Panc1 (cell line): Measurements from ENCODE around the gene SMAD7. TPM values are rescaled to one million over a fixed set of nuclear protein-coding genes. Genes with fewer than 3 reads are reported as not detected.

Source experiments
- ATAC-seq: fragments of 200-7000 bp; cut with Tn5 transposase; 2 replicates; pipeline ENCODE4 v1.9.1; 2020; ENCODE audit warnings: mild to moderate bottlenecking, moderate library complexity
- BruUV-seq: library from RNA; stranded (reverse); fragments of 400-500 nt; replicated peaks from 2 replicates; lab custom pipeline; 2021; lab: Mats Ljungman, UMichigan
- CTCF ChIA-PET: fragments of 300-600 bp; sonication (Branson Sonifier 250); formaldehyde crosslinking; loops from one replicate; lab custom pipeline; 2022; ENCODE audit warnings: antibody characterized with exemption; lab: Charles Lee
- POLR2A ChIA-PET: fragments of 300-600 bp; sonication (Branson Sonifier 250); formaldehyde crosslinking; loops from one replicate; lab custom pipeline; 2022; ENCODE audit warnings: antibody characterized with exemption; lab: Charles Lee
- DNase-seq: peaks from one replicate; pipeline ENCODE4 v3.0.0-alpha.2; 2010; ENCODE audit warnings: low read depth, low spot score
- H3K27ac ChIP-seq: 2 replicates; pipeline ENCODE4 v1.5.1; 2011; ENCODE audit warnings: mild to moderate bottlenecking, low read length, inconsistent platforms
- H3K27me3 ChIP-seq: fragments of 200-500 bp; sonication (Bioruptor generic); 2 replicates; pipeline ENCODE4 v1.6.0; 2014; ENCODE audit warnings: low read length, inconsistent platforms; ENCODE audit not compliant: control insufficient read depth, insufficient read depth
- H3K36me3 ChIP-seq: fragments of 200-500 bp; sonication (Bioruptor generic); 2 replicates; pipeline ENCODE4 v1.5.1; 2014; ENCODE audit warnings: inconsistent platforms, mild to moderate bottlenecking, low read length, moderate library complexity; ENCODE audit not compliant: control insufficient read depth, insufficient read depth
- H3K4me1 ChIP-seq: 2 replicates; pipeline ENCODE4 v1.5.1; 2011; ENCODE audit warnings: inconsistent platforms, mild to moderate bottlenecking, low read length, moderate library complexity; ENCODE audit not compliant: control insufficient read depth, insufficient read depth
- H3K4me3 ChIP-seq, 2 experiments: 2 replicates each; pipeline ENCODE4 v1.5.1; 2011 to 2012; ENCODE audit warnings: low read depth in 2 of 2, low read length in 2 of 2, mild to moderate bottlenecking in 2 of 2, inconsistent platforms in 1 of 2, moderate library complexity in 1 of 2
- H3K9me3 ChIP-seq: fragments of 200-500 bp; sonication (Bioruptor generic); 2 replicates; pipeline ENCODE4 v1.5.1; 2014; ENCODE audit warnings: low read depth, mild to moderate bottlenecking, inconsistent platforms, low read length, moderate library complexity; ENCODE audit not compliant: control insufficient read depth, insufficient read depth
- POLR2AphosphoS5 ChIP-seq: IDR thresholded peaks from 2 replicates; pipeline ENCODE4 v1.6.1; 2012; ENCODE audit warnings: mild to moderate bottlenecking, low read depth, low read length, moderate library complexity
- SIN3A ChIP-seq: IDR thresholded peaks from 2 replicates; pipeline ENCODE4 v1.6.1; 2012; ENCODE audit warnings: low read depth, mild to moderate bottlenecking, low read length, moderate library complexity, borderline replicate concordance; ENCODE audit not compliant: insufficient read depth
- TCF7L2 ChIP-seq: IDR thresholded peaks from 2 replicates; pipeline ENCODE4 v1.6.1; 2011; ENCODE audit warnings: mild to moderate bottlenecking, low read depth, low read length, inconsistent platforms
- in situ Hi-C: cut with HindIII; loops from 2 replicates; pipeline ENCODE4 v1.10.0; 2016; ENCODE audit warnings: low sequenced_read_pairs, low pct_unique_long_range_greater_than_20kb
- intact Hi-C: fragments of 100-400 bp; cut with micrococcal nuclease; formaldehyde crosslinking; loops from one replicate; pipeline ENCODE4 v1.10.0; 2022; ENCODE audit not compliant: unreplicated experiment
- total RNA-seq: library from RNA; stranded (reverse); gene quantifications from one replicate; pipeline ENCODE4 v1.2.1, GENCODE V29; 2021; ENCODE audit not compliant: unreplicated experiment
- TF ChIP-seq, protein P1 (sequence below), 2 experiments: IDR thresholded peaks; 2 replicates each; pipeline ENCODE4 v1.6.1; 2011 to 2012; ENCODE audit warnings: low read depth in 2 of 2, control low read depth in 1 of 2, low read length in 1 of 2, mild to moderate bottlenecking in 1 of 2, moderate library complexity in 1 of 2; ENCODE audit not compliant: insufficient read depth in 1 of 2
- TF ChIP-seq, protein P2 (sequence below): fragments of 450-650 bp; IDR thresholded peaks from 2 replicates; pipeline ENCODE4 v1.5.1; 2017; ENCODE audit warnings: mild to moderate bottlenecking

The SMAD7 gene
- total RNA-seq, 1 experiment from 2014 or later: 21.3 TPM

DNA sequence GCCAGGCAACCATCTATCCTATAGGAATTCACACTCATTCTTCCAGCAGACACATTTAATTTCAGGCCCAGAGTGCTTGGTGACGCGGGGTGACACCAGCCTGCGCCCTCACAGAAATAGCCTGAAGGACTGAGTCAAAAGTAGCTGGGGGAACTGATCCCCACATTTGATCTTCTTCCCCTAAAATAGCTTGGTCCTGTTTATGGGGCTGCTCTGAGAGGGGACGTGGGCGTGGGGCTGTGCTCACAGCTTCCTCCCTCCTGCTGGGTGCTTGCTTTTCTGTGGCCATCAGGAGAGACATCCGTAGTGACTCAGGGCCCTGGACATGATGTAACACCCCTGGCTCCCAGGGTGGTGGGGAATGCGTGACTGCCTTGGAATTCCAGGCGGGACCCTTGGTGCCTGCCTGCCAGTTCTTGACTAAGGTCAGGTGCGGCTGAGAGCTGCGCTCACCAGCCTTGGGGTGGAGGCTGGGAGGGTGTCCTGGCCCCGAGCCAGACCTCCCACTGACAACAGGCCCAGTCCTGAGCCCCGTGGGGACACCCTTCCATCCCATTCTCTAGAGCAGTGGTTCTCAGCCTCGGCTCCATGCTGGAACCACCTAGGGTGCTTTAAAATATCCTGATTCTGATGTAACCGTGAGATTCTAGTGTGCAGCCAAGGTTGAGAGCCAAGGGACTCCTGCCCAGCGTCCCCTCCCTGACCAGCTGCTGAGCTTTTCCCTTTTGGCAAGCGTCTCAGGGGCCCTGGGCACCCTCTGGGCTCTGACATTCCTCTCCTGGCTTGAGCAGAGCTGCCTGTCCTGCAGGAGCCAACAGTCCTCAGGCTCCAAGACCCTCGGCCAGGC, 47.4 kb upstream of the SMAD7 start:
- intact Hi-C loops (no loop called here), in situ Hi-C loops (no loop called here)
- H3K9me3 ChIP-seq: no peaks in the 10 kb centered on the region
- peak overlapping the region in 1 of 2 experiments; percentile 23; a peak in 1 of 4 replicates for H3K4me3 ChIP-seq
- DNase-seq (peak; percentile 82), ATAC-seq (peak; percentile 82)
- TF ChIP-seq, protein P1, sequence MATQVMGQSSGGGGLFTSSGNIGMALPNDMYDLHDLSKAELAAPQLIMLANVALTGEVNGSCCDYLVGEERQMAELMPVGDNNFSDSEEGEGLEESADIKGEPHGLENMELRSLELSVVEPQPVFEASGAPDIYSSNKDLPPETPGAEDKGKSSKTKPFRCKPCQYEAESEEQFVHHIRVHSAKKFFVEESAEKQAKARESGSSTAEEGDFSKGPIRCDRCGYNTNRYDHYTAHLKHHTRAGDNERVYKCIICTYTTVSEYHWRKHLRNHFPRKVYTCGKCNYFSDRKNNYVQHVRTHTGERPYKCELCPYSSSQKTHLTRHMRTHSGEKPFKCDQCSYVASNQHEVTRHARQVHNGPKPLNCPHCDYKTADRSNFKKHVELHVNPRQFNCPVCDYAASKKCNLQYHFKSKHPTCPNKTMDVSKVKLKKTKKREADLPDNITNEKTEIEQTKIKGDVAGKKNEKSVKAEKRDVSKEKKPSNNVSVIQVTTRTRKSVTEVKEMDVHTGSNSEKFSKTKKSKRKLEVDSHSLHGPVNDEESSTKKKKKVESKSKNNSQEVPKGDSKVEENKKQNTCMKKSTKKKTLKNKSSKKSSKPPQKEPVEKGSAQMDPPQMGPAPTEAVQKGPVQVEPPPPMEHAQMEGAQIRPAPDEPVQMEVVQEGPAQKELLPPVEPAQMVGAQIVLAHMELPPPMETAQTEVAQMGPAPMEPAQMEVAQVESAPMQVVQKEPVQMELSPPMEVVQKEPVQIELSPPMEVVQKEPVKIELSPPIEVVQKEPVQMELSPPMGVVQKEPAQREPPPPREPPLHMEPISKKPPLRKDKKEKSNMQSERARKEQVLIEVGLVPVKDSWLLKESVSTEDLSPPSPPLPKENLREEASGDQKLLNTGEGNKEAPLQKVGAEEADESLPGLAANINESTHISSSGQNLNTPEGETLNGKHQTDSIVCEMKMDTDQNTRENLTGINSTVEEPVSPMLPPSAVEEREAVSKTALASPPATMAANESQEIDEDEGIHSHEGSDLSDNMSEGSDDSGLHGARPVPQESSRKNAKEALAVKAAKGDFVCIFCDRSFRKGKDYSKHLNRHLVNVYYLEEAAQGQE (IDR thresholded peaks at IDR 0.05; ENCODE audit: insufficient read depth in 1 of 2, low read depth in 2 of 2, low read length in 1 of 2): no peak
- TF ChIP-seq POLR2AphosphoS5 (no peak; the same call in 1 of the 2 replicates), TCF7L2 (no peak), SIN3A (no peak)
- TF ChIP-seq, protein P2, sequence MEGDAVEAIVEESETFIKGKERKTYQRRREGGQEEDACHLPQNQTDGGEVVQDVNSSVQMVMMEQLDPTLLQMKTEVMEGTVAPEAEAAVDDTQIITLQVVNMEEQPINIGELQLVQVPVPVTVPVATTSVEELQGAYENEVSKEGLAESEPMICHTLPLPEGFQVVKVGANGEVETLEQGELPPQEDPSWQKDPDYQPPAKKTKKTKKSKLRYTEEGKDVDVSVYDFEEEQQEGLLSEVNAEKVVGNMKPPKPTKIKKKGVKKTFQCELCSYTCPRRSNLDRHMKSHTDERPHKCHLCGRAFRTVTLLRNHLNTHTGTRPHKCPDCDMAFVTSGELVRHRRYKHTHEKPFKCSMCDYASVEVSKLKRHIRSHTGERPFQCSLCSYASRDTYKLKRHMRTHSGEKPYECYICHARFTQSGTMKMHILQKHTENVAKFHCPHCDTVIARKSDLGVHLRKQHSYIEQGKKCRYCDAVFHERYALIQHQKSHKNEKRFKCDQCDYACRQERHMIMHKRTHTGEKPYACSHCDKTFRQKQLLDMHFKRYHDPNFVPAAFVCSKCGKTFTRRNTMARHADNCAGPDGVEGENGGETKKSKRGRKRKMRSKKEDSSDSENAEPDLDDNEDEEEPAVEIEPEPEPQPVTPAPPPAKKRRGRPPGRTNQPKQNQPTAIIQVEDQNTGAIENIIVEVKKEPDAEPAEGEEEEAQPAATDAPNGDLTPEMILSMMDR: no peak
- POLR2A ChIA-PET: interaction anchor here (0.6 kb wide), 1 partner anchor 34 kb away, joined by 5 read pairs; no protein-coding TSS in a partner anchor
- no peaks in the 10 kb centered on the region for H3K36me3 ChIP-seq
- CTCF ChIA-PET: no interaction called here
- peak overlapping the region; percentile 73 for H3K27ac ChIP-seq
- BruUV-seq: no TSS peak
- H3K27me3 ChIP-seq: no peaks in the 10 kb centered on the region
- H3K4me1 ChIP-seq: peaks cover 27% of the 10 kb centered on the region

DNA sequence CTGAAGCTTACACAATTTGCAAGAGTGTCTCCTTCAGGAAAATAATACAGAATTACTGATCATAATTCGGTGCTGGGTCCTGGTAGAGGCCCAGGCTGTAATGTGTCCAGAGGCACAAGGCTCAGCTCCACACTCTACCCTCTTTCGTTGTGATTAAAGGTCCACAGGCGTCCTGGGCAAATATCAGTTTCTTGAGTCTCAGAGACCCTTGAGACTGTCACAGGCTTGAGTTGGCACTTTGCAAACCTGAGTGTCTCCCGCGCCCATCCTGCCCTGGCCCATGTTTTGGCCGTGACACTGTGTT, 46.9 kb upstream of the SMAD7 start:
- TF ChIP-seq SIN3A (no peak), POLR2AphosphoS5 (no peak), TCF7L2 (no peak)
- TF ChIP-seq, protein P1 (IDR thresholded peaks at IDR 0.05; ENCODE audit: insufficient read depth in 1 of 2, low read depth in 2 of 2, low read length in 1 of 2): no peak
- TF ChIP-seq, protein P2: no peak
- Histone ChIP-seq H3K4me3 (no peak overlapping the region), H3K36me3 (no peaks in the 10 kb centered on the region), H3K27ac (peak overlapping the region; percentile 73), H3K9me3 (no peaks in the 10 kb centered on the region), H3K27me3 (no peaks in the 10 kb centered on the region), H3K4me1 (peaks cover 32% of the 10 kb centered on the region)
- intact Hi-C loops: no loop called here
- DNase-seq (no peak), ATAC-seq (peak; percentile 28; the same call in 1 of the 2 replicates)
- in situ Hi-C loops: no loop called here
- ChIA-PET POLR2A (interaction anchor here (0.6 kb wide), 1 partner anchor 35 kb away, joined by 5 read pairs; no protein-coding TSS in a partner anchor), CTCF (no interaction called here)
- BruUV-seq: no TSS peak
